ENCODE results near the gene MRFAP1. TPM values are rescaled to one million over a fixed set of nuclear protein-coding genes. Genes with fewer than 3 reads are reported as not detected.

The MRFAP1 gene
- 67.0 TPM for total RNA-seq

DNA sequence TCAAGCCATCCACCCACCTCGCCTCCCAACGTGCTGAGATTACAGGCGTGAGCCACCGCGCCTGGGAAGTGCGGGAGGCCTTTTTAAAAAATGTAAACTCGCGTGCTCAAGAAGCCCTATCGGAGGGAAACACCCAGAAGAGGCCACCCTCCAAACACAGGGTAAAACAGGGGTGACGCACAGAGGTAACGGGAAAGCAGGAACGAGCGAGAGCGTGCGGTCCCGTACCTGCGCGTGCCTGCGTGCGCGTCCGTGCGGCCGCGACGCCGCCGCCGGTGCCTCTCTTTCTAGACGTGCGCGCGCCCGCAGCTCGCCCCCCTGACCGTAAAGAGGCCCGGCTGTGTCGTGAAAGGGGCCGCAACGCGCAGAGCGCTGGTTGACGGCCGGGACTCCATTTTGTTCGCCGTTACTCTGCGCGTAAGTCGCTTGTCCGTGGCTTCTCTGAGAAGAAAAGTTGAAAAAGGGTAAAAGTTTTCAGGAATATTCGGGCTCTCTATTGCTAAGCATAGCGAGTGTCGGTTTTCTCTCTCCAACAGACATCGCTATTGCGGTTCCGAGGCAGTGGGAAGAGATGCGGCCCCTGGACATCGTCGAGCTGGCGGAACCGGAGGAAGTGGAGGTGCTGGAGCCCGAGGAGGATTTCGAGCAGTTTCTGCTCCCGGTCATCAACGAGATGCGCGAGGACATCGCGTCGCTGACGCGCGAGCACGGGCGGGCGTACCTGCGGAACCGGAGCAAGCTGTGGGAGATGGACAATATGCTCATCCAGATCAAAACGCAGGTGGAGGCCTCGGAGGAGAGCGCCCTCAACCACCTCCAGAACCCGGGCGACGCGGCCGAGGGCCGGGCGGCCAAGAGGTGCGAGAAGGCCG is at the start of gene MRFAP1:
Gene MRFAP1, plus strand, starts transcription at position 394 of the 872 bp plus-strand sequence. Its CDS starts 178 bp downstream, at position 572.

Other genes starting within 250 kb of the MRFAP1 start
- 60.7 TPM for gene PPP2R2C, start 168.1 kb upstream of the MRFAP1 start, total RNA-seq
- 11.0 TPM for gene MAN2B2, start 65.5 kb upstream of the MRFAP1 start, total RNA-seq
- 0.31 TPM for gene S100P, start 53.2 kb downstream of the MRFAP1 start, total RNA-seq
- 87.0 TPM for gene MRFAP1L1, start 69.2 kb downstream of the MRFAP1 start, total RNA-seq
- gene BLOC1S4, start 75.5 kb downstream of the MRFAP1 start, total RNA-seq = 12.5 TPM
- 64.8 TPM for gene KIAA0232, start 142.0 kb downstream of the MRFAP1 start, total RNA-seq